Mesothelial cell of epicardium (in vitro differentiated cells): Measurements from ENCODE around the gene MAB21L4. TPM values are rescaled to one million over a fixed set of nuclear protein-coding genes. Genes with fewer than 3 reads are reported as not detected.

Experiments
- DNase-seq, 2 experiments: peaks; one replicate each; pipeline ENCODE4 v3.0.0; 2021; ENCODE audit warnings: low spot score in 2 of 2; ENCODE audit not compliant: unreplicated experiment in 2 of 2
- H3K27ac Mint-ChIP-seq: 2 replicates; pipeline ENCODE4 v1.8.0; 2021; ENCODE audit warnings: mixed read lengths
- H3K27me3 Mint-ChIP-seq: 2 replicates; pipeline ENCODE4 v1.8.0; 2021; ENCODE audit warnings: low read depth, mixed read lengths
- H3K36me3 Mint-ChIP-seq: 2 replicates; pipeline ENCODE4 v1.8.0; 2021; ENCODE audit warnings: mixed read lengths
- H3K4me1 Mint-ChIP-seq: 2 replicates; pipeline ENCODE4 v1.8.0; 2021; ENCODE audit warnings: mixed read lengths
- H3K4me3 Mint-ChIP-seq: 2 replicates; pipeline ENCODE4 v1.8.0; 2021; ENCODE audit warnings: mild to moderate bottlenecking, moderate library complexity, mixed read lengths
- H3K9me3 Mint-ChIP-seq: 2 replicates; pipeline ENCODE4 v1.8.0; 2021; ENCODE audit warnings: mixed read lengths
- CTCF ChIP-seq: fragments of 200-600 bp; sonication (generic); IDR thresholded peaks from one replicate; pipeline ENCODE4 v1.5.0; 2021; ENCODE audit warnings: antibody characterized with exemption; ENCODE audit not compliant: unreplicated experiment
- total RNA-seq: library from RNA; stranded (reverse); gene quantifications from 3 replicates; pipeline ENCODE4 v1.2.1, GENCODE V29; 2021

MAB21L4 gene
- total RNA-seq, 1 donor from 2014 or later: 2.4 TPM

GRCh38 chr2:240881913-240882312, 14.0 kb downstream of the MAB21L4 start:
- no peaks in the 10 kb centered on the region for H3K9me3 Mint-ChIP-seq
- no peak overlapping the region for H3K4me3 Mint-ChIP-seq
- no peaks in the 10 kb centered on the region for H3K27me3 Mint-ChIP-seq
- H3K4me1 Mint-ChIP-seq: no peaks in the 10 kb centered on the region
- TF ChIP-seq CTCF: no peak
- DNase-seq: no peak
- H3K36me3 Mint-ChIP-seq: no peaks in the 10 kb centered on the region
- H3K27ac Mint-ChIP-seq: no peak overlapping the region

GRCh38 chr2:240879105-240879504, 16.9 kb downstream of the MAB21L4 start:
- Mint-ChIP-seq H3K4me1 (no peaks in the 10 kb centered on the region), H3K27me3 (no peaks in the 10 kb centered on the region), H3K27ac (no peak overlapping the region), H3K36me3 (no peaks in the 10 kb centered on the region), H3K9me3 (no peaks in the 10 kb centered on the region), H3K4me3 (no peak overlapping the region)
- no peak for DNase-seq
- no peak for TF ChIP-seq CTCF

- no peaks in the 10 kb centered on the region for H3K9me3 Mint-ChIP-seq
- no peaks in the 10 kb centered on the region for H3K27me3 Mint-ChIP-seq
- H3K36me3 Mint-ChIP-seq: no peaks in the 10 kb centered on the region
- no peak for DNase-seq
- H3K27ac Mint-ChIP-seq: no peak overlapping the region
- no peaks in the 10 kb centered on the region for H3K4me1 Mint-ChIP-seq
- H3K4me3 Mint-ChIP-seq: no peak overlapping the region
- TF ChIP-seq CTCF: no peak
Observed at GRCh38 chr2:240878341-240878936, 17.5 kb downstream of the MAB21L4 start.

- no peak overlapping the region for H3K27ac Mint-ChIP-seq
- no peak for DNase-seq
Observed at GRCh38 chr2:240877460-240878340, 18.3 kb downstream of the MAB21L4 start.

More at GRCh38 chr2:240877460-240878340, 18.3 kb downstream of the MAB21L4 start:
- H3K36me3 Mint-ChIP-seq: no peaks in the 10 kb centered on the region
- H3K9me3 Mint-ChIP-seq: no peaks in the 10 kb centered on the region
- H3K4me1 Mint-ChIP-seq: no peaks in the 10 kb centered on the region
- TF ChIP-seq CTCF: no peak
- no peak overlapping the region for H3K4me3 Mint-ChIP-seq
- H3K27me3 Mint-ChIP-seq: no peaks in the 10 kb centered on the region
